SHP77 treated with DMSO at 0.1 percent for 48 hours (cell line): Measurements from ENCODE around the gene TRABD2A.

Experiments used
- DNase-seq: peaks from one replicate; lab custom pipeline; 2025; lab: John Stamatoyannopoulos, UW

The TRABD2A gene

GRCh38 chr2:84850471-84850870 is 30.4 kb downstream of the TRABD2A start:
- DNase-seq = no peak

DNA sequence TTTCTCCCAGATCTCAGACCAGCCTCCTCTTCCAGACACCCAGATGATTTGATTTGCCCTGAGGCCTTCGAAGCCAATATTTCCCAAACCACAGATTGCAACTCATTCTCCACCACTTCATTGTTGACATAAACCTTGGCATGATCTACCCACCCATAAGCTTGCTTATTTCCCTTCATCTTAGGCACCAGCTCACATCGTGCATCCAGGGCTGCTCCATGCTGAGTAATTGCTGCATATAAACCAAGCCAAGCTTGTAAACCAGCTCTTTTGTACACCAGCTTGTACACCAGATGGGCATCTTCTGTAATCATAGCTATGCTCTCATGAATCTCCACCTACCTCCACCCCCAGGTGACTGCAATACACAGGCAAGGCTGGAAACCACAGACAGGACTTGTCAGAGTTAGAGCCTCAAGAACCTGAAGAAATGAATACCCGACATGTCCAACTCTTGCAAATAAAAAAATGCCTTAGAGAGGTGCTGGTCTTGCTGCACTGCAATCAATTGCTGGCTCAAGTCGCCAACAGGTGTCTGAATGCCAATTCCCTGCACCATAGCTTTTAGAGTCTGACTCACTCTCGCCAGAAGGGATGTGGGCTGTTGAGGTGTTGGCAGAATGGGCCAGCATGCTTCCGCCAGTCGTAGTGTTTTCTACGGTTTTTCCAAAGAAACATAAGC is 31.5 kb downstream of the TRABD2A start:
- no peak for DNase-seq

- no peak for DNase-seq
Measured at GRCh38 chr2:84847326-84848050, 33.4 kb downstream of the TRABD2A start.

- DNase-seq = no peak
Measured at GRCh38 chr2:84846741-84847142, 34.1 kb downstream of the TRABD2A start.

DNA sequence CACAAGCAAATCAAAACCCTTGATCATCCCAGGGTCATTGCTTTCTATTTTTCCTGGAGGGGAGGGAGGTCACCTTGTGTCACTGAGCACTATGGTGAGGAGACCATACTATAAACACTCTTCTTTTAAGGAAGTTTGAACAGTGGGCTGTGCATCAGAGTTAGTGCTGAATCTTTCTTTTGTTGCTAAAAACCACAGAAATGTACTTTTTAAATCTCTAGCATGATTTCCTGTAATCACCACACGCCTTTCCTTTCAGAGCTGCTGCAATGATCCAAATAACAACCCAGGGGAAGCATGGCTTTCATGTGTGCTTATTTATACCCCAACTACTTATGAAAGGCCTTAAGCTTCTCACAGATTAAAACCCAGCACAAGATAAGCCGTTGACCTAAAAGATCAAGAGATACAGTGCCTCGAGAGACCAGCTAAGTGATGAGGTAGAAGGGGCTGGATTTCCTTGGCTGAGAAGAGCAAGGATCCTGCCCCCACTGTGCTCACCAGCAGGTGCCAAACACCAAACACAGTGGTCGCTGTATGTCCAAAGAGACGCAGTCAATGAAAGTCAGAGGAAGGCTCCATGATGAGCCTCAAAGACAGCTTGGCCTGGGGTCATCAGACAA is 34.7 kb downstream of the TRABD2A start:
- DNase-seq = no peak

GRCh38 chr2:84844141-84844540 is 36.7 kb downstream of the TRABD2A start:
- DNase-seq = no peak

DNA sequence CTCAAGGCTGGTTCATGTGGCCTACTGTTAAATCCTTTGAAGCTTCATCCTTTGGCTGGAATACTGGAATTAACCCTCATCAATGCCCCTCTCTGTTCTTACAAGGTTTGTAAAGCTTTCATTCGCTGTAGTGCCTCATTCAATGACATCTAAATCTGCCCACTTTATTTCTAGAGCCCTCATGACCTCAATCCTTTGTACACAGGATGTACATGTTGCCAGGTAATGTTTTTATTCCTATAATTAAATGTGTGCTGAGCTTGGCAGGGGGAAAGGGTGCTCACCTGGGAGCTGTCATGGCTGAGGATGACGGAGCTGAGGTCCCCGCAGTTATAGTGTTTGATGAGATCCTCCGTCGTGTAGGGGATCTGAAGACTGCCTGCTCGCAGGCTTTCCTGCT is 39.3 kb downstream of the TRABD2A start:
- no peak for DNase-seq

- DNase-seq = no peak
Measured at GRCh38 chr2:84840306-84840705, 40.6 kb downstream of the TRABD2A start.

- no peak for DNase-seq
Measured at GRCh38 chr2:84839851-84840250, 41.0 kb downstream of the TRABD2A start.

- no peak for DNase-seq
Measured at GRCh38 chr2:84838434-84839145, 42.3 kb downstream of the TRABD2A start.

- DNase-seq = no peak
Measured at GRCh38 chr2:84836215-84836614, 44.7 kb downstream of the TRABD2A start.

GRCh38 chr2:84833481-84834150 is 47.3 kb downstream of the TRABD2A start:
- no peak for DNase-seq

DNA sequence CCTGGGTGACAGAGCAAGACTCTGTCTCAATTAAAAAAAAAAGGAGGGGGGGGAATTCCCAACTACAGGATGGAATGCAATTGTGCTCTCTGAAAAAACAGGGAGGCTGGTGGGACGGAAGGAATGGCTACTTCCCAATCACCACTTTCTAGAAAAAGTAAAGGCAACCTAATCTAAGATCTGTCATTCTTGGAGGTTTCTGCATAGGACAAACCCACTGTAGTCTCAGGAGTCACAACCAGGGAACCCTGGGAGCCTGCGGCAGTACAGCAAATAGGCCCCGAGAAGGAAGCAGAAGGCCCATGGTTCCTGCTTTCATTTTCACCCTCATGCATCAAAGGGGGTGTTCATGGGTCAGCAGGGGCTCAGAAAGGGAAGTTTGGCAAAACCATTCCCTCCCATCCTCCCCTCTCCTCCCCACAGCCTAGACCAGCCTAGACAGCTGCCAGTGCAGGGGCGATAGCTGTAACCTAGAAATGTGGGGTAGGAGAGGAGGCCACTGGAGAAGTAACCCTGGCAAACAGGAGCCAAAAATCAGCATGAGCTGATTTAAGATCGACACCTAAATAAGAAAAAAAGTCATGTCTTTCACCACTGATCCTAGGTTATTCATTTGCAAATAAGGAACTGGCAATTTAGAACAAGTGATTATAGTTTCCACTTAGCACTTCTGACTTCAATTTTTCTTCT is 48.0 kb downstream of the TRABD2A start:
- DNase-seq = no peak

GRCh38 chr2:84830758-84831500 is 50.0 kb downstream of the TRABD2A start:
- no peak for DNase-seq

DNA sequence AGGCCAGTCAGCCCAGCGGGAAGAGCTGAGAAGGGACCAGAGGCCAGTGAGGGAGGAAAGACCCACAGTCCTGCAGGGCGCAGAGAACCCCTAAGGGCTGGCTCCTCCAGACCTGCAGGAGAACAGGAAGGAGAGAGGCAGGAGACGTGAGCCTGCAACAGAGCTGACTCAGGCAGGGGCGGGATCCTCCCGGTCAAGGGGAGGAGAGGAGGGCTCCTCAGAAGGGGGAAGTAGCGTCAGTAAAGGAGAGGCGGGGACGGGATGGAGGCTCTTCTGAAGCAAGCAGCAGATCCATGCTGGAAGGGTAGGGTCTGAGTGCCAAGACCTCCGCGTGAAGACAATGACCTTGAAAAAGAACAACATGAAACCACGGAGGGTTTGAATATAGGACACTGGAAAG is 50.8 kb downstream of the TRABD2A start:
- DNase-seq = no peak

DNA sequence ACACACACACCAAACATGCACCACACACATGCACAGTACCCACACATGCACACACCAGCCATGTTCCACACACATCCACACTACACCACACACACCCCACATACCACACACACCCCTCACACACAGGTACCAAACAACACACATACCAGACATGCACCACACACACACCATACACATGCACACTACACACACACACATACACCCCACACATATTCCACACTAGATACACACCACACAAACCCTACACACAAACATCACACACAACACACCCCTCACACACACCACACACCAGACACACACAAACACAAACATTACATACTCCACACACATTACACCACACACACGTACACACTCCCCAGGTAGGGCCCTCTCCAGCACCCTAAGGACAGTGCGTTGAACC is 51.2 kb downstream of the TRABD2A start:
- DNase-seq = no peak

- DNase-seq = no peak
Measured at GRCh38 chr2:84827978-84828575, 52.8 kb downstream of the TRABD2A start.

DNA sequence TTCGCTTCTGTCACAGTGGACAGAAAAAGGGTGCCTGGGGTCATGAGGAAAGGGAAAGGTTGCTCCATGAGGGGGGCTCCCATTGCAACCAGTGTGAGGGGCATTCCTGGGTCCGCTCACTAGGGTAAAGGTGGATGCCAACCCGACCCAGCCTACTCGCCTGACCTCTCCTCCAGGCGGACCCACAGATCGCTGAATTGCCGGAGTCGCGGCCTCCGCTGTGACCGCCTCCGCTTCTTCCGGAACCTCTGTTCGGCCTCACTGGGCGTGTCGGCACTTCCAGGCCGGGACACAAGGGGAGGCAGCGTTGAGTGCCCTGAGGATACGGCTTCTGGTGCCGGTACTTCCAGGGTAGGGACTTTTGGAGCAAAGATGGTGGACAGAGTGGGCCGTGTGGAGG is 57.1 kb downstream of the TRABD2A start:
- DNase-seq = no peak

GRCh38 chr2:84823229-84823628 is 57.7 kb downstream of the TRABD2A start:
- DNase-seq = no peak

DNA sequence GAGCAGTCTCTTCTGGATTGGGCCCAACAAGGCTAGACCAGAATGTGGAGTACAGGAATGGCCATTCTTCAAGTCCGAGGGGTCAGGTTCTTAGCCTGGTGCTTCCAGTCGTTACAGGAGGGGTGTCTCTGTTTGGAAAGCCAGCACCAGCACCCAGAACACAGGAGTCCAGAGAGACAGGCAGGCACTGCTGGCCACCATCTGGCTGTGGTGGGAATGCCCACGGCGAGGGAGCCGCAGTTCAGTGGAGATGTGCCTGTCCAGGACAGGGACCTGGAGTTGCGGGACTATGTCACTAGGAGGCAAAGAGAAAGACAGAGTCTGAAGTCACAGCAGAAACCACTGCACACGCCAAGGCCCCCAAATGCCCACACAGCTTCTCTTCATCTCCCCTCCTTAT is 59.1 kb downstream of the TRABD2A start:
- DNase-seq = no peak
